HG02763 (cell line): ENCODE measurements around the gene FHIT.

Source experiments
- ATAC-seq: cut with Tn5 transposase; IDR thresholded peaks from one replicate; pipeline ENCODE4 v1.9.1; 2021; ENCODE audit warnings: mild to moderate bottlenecking, moderate library complexity; ENCODE audit not compliant: unreplicated experiment

FHIT gene

GRCh38 chr3:59798372-59799086 is 1452.7 kb downstream of the FHIT start:
- ATAC-seq = no peak

- no peak for ATAC-seq
These were observed 1453.7 kb downstream of the FHIT start for GRCh38 chr3:59797533-59797932.

- ATAC-seq = no peak
These were observed 1454.8 kb downstream of the FHIT start for GRCh38 chr3:59796456-59796855.

- no peak for ATAC-seq
These were observed 1455.5 kb downstream of the FHIT start for GRCh38 chr3:59795756-59796155.

GRCh38 chr3:59793976-59794375 is 1457.3 kb downstream of the FHIT start:
- ATAC-seq = no peak

GRCh38 chr3:59791774-59792308 is 1459.4 kb downstream of the FHIT start:
- ATAC-seq = no peak

- no peak for ATAC-seq
These were observed 1461.0 kb downstream of the FHIT start for GRCh38 chr3:59790241-59790640.

GRCh38 chr3:59788801-59789200 is 1462.5 kb downstream of the FHIT start:
- ATAC-seq = no peak

GRCh38 chr3:59788133-59788532 is 1463.1 kb downstream of the FHIT start:
- ATAC-seq = no peak

GRCh38 chr3:59786374-59786773 is 1464.9 kb downstream of the FHIT start:
- no peak for ATAC-seq

GRCh38 chr3:59784164-59784563 is 1467.1 kb downstream of the FHIT start:
- no peak for ATAC-seq

- no peak for ATAC-seq
These were observed 1467.7 kb downstream of the FHIT start for GRCh38 chr3:59783468-59783988.

GRCh38 chr3:59782664-59783063 is 1468.6 kb downstream of the FHIT start:
- no peak for ATAC-seq

- no peak for ATAC-seq
These were observed 1471.0 kb downstream of the FHIT start for GRCh38 chr3:59780209-59780608.

GRCh38 chr3:59779260-59779659 is 1472.0 kb downstream of the FHIT start:
- ATAC-seq = no peak

GRCh38 chr3:59777667-59778077 is 1473.6 kb downstream of the FHIT start:
- ATAC-seq = no peak

- ATAC-seq = no peak
These were observed 1474.2 kb downstream of the FHIT start for GRCh38 chr3:59777066-59777465.

- no peak for ATAC-seq
These were observed 1475.4 kb downstream of the FHIT start for GRCh38 chr3:59775761-59776325.

- no peak for ATAC-seq
These were observed 1476.1 kb downstream of the FHIT start for GRCh38 chr3:59775106-59775505.

- ATAC-seq = no peak
These were observed 1476.6 kb downstream of the FHIT start for GRCh38 chr3:59774634-59775033.

- ATAC-seq = no peak
These were observed 1477.3 kb downstream of the FHIT start for GRCh38 chr3:59774000-59774399.
